Upper lobe of right lung (tissue), 1 donor: ENCODE measurements around the gene ZDHHC16. TPM values are rescaled to one million over a fixed set of nuclear protein-coding genes. Genes with fewer than 3 reads are reported as not detected.
A peak's percentile ranks its signal among the peaks of the same experiment; 100 is the strongest.

Source experiments
- ATAC-seq: fragments of 200-7000 bp; cut with Tn5 transposase; one replicate; pipeline ENCODE4 v1.9.1; 2020; ENCODE audit warnings: mild to moderate bottlenecking, moderate library complexity
- DNase-seq: peaks from one replicate; pipeline ENCODE4 v3.0.0-alpha.2; 2020
- H3K27ac ChIP-seq: fragments of 200-600 bp; one replicate; pipeline ENCODE4 v1.8.0; 2022
- H3K27me3 ChIP-seq: fragments of 200-600 bp; one replicate; pipeline ENCODE4 v1.8.0; 2022; ENCODE audit warnings: mild to moderate bottlenecking
- H3K36me3 ChIP-seq: fragments of 200-600 bp; one replicate; pipeline ENCODE4 v1.8.0; 2022
- H3K4me1 ChIP-seq: fragments of 200-600 bp; one replicate; pipeline ENCODE4 v1.8.0; 2022
- H3K4me3 ChIP-seq: fragments of 200-600 bp; one replicate; pipeline ENCODE4 v1.8.0; 2022; ENCODE audit warnings: mild to moderate bottlenecking
- H3K9me3 ChIP-seq: fragments of 200-600 bp; one replicate; pipeline ENCODE4 v1.8.0; 2022
- intact Hi-C: fragments of 100-400 bp; cut with DNase I; formaldehyde crosslinking; loops from one replicate; pipeline ENCODE4 v1.11.0; 2022
- total RNA-seq: library from RNA; stranded (reverse); fragmentation: NEBNext Ultra II Directional; extraction: Animal tissue kit (Norgen Biotek cat#: 25700); gene quantifications from one replicate; pipeline ENCODE4 v1.2.1, GENCODE V29; 2021
- TF ChIP-seq, protein P1 (sequence below): fragments of 200-600 bp; IDR thresholded peaks from one replicate; pipeline ENCODE4 v1.8.0; 2022; ENCODE audit warnings: antibody characterized with exemption
- donor health status: DM: no; HTN: yes; CAD: no; lungs with severe emphysema.

The ZDHHC16 gene
- total RNA-seq, 1 donor from 2014 or later: 63.2 TPM

DNA sequence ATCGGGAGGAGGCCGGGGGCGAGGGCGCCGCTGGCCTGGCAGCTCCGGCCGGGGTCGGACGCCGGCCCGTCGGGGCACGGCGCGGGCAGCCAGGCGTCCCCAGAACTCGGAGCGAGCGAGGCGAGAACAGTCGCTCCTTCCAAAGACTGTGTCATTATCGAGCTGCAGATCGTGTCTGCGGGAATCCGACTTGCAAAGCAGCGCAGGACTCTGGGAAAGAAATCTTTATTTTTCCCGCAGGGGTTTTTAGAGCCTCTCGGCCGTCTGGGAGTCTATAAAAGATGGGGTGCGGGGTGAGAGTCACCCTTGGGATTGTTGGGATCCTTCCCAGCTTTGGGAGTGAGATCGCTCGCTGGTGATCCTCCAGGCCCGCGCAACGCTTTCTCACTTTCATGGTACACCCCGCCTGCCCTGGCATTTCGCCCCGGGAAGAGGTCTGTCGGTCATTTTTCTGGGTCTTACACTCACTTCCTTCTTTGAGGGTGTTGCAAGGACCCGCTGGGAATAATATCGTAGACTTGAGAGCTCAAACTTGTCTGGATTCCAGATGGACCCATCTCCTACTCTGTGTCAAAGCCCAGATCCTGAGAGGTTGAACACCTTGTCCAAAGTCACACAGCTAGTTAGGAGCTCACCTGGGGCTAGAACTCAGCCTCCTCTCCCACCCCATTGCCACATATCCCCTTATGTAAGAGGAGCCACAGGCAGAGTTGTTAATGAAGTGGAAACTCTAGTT, 53.8 kb downstream of the ZDHHC16 start:
- H3K27ac ChIP-seq: peak overlapping the region; percentile 95

DNA sequence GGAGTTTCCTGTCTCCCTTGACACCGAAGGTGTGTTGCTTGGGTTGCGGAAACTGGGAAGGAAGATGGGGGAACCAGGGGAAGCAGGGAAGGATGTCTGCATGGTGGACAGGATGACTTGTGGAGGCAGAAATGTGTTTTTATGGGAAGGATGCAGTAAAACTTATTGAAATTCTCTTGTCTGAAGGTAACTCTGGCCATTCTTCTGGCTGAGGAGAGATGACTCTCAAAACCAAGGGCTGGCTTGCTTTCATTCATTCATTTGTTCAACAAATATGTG, 54.3 kb downstream of the ZDHHC16 start:
- H3K27ac ChIP-seq: peak overlapping the region; percentile 95
- H3K4me1 ChIP-seq: peaks cover 34% of the 10 kb centered on the region
- TF ChIP-seq, protein P1, sequence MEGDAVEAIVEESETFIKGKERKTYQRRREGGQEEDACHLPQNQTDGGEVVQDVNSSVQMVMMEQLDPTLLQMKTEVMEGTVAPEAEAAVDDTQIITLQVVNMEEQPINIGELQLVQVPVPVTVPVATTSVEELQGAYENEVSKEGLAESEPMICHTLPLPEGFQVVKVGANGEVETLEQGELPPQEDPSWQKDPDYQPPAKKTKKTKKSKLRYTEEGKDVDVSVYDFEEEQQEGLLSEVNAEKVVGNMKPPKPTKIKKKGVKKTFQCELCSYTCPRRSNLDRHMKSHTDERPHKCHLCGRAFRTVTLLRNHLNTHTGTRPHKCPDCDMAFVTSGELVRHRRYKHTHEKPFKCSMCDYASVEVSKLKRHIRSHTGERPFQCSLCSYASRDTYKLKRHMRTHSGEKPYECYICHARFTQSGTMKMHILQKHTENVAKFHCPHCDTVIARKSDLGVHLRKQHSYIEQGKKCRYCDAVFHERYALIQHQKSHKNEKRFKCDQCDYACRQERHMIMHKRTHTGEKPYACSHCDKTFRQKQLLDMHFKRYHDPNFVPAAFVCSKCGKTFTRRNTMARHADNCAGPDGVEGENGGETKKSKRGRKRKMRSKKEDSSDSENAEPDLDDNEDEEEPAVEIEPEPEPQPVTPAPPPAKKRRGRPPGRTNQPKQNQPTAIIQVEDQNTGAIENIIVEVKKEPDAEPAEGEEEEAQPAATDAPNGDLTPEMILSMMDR: no peak
- H3K27me3 ChIP-seq: no peaks in the 10 kb centered on the region
- H3K36me3 ChIP-seq: peaks cover 7% of the 10 kb centered on the region
- DNase-seq (no peak), ATAC-seq (no peak)
- peak overlapping the region; percentile 100 for H3K4me3 ChIP-seq
- H3K9me3 ChIP-seq: no peaks in the 10 kb centered on the region
- intact Hi-C loops: no loop called here

More for the DNA sequence above, 53.8 kb downstream of the ZDHHC16 start:
- Histone ChIP-seq H3K9me3 (no peaks in the 10 kb centered on the region), H3K27me3 (no peaks in the 10 kb centered on the region), H3K4me1 (peaks cover 39% of the 10 kb centered on the region), H3K4me3 (peak overlapping the region; percentile 100), H3K36me3 (peaks cover 7% of the 10 kb centered on the region)
- TF ChIP-seq, protein P1: no peak
- intact Hi-C loops: no loop called here
- ATAC-seq (no peak), DNase-seq (peak; percentile 84)

DNA sequence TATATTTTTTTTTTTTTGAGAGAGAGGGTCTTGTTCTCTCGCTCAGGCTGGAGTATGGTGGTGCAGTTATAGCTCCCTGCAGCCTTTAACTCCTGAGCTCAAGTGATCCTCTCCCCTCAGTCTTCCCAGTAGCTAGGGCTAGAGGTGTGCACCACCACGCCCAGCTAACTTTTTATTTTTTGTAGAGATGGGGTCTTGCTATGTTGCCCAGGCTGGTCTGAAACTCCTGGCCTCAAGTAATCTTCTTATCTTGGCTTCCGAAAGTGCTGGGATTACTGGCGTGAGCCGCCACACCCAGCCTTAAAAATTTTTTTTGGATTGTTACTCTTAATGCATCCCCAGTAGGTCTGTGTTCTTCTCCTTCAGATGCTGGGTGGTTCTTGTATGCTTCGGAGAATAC, 56.9 kb downstream of the ZDHHC16 start:
- Histone ChIP-seq H3K27ac (no peak overlapping the region), H3K27me3 (no peaks in the 10 kb centered on the region), H3K36me3 (no peaks in the 10 kb centered on the region), H3K4me3 (no peak overlapping the region), H3K9me3 (no peaks in the 10 kb centered on the region), H3K4me1 (peaks cover 20% of the 10 kb centered on the region)
- DNase-seq (no peak), ATAC-seq (no peak)
- intact Hi-C loops: no loop called here
- TF ChIP-seq, protein P1: no peak

DNA sequence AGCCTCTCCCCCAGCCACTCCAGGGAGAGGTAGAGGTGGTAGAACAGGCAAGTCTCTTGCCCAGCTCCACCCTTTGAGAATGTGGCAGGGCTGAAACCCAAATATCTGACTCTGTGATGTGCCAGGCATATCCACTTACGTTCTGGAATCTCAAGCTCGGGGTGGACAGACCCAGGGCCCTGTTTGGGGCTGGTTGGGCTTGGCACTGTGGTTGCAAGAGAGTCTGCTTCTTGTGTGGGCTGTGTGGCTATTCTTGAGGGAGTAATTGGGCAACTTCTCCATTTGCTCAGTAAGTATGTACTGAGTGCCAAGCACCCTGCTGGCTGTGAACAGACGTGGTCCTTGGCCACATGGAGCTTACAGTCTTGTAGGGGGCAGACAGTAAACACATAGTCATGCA, 57.4 kb downstream of the ZDHHC16 start:
- Histone ChIP-seq H3K9me3 (no peaks in the 10 kb centered on the region), H3K27ac (no peak overlapping the region), H3K27me3 (no peaks in the 10 kb centered on the region), H3K4me1 (peaks cover 20% of the 10 kb centered on the region), H3K36me3 (no peaks in the 10 kb centered on the region), H3K4me3 (no peak overlapping the region)
- TF ChIP-seq, protein P1: no peak
- DNase-seq (peak; percentile 68), ATAC-seq (peak; percentile 1)
- intact Hi-C loops: no loop called here

DNA sequence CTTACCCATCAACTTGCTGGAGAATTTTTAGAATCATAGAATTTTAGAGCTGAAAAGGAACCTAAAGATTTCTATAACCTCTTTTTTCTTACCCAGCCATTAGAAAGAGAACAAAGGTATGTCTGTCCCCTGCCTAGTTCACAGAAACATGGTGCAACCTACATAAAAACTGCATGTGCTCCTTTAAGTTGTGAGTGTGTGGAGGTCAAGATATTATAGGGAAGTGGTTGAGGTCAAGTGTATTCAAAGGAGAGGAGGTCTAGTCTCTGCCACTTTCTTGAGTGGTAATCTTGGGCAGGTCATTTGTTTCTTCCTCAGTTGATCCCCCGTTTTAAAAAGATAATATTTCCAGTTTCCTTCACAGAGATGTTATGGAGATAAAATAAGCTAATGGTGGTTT, 59.2 kb downstream of the ZDHHC16 start:
- Histone ChIP-seq H3K27ac (no peak overlapping the region), H3K27me3 (no peaks in the 10 kb centered on the region), H3K36me3 (no peaks in the 10 kb centered on the region), H3K9me3 (no peaks in the 10 kb centered on the region), H3K4me1 (peaks cover 19% of the 10 kb centered on the region), H3K4me3 (no peak overlapping the region)
- no peak for DNase-seq
- ATAC-seq: no peak
- TF ChIP-seq, protein P1: no peak
- intact Hi-C loops: no loop called here
